VCaP (cell line): ENCODE results near the gene SLC45A3.

Source experiments
- H3K27ac ChIP-seq: fragments of 450-650 bp; 2 replicates; pipeline ENCODE4 v1.5.1; 2017
- TF ChIP-seq, protein P1 (sequence below): fragments of 450-650 bp; conservative IDR thresholded peaks from 2 replicates; pipeline ENCODE4 v1.5.1; 2017; ENCODE audit warnings: mild to moderate bottlenecking, moderate library complexity

The SLC45A3 gene

DNA sequence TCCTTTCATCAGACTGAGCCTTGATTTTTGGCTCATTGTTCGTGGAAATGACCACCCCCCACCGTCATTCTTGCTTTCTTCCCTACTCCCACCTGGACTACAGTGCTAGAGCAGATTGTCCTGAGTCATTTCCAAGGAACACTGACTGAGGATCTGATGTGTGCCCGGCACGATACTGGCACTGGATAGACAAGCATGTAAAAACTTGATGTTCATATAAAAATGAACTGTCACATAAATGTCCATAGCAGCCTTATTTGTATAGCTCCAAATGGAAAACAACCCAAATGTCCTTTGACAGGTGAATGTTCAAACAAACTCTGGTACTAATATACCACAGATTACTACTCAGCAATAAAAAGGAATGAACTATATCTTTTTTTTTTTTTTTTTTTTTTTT is 18.6 kb upstream of the SLC45A3 start:
- H3K27ac ChIP-seq = peak overlapping the region; percentile 89

DNA sequence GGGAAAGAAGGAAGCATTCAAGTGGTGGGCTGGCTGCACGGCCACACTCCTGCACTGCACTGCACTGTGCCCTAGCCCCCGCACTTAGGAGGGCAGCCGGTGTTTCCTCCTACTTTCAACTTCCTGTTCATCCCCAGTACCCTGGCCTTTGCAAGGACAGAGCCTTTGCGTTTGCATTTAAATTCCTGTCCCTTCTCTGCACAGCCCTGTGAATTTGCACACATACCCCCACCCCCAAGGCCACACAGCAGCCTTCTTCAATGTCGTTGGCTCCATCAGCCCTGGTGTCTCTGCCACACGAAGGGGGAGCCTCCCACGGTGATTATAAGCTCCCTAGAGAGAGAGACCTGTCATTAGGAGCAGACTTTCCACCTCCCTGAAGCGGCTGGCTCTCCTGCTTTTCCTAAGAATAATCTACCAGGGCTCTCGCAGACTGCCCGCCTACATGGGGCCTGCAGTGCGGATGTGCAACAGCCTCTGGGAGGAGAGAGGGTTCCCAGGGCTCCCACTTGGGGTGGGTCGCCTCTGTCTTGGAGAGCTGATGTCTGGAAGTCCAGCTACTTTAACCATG is 13.2 kb upstream of the SLC45A3 start:
- H3K27ac ChIP-seq = no peak overlapping the region
- TF ChIP-seq, protein P1, sequence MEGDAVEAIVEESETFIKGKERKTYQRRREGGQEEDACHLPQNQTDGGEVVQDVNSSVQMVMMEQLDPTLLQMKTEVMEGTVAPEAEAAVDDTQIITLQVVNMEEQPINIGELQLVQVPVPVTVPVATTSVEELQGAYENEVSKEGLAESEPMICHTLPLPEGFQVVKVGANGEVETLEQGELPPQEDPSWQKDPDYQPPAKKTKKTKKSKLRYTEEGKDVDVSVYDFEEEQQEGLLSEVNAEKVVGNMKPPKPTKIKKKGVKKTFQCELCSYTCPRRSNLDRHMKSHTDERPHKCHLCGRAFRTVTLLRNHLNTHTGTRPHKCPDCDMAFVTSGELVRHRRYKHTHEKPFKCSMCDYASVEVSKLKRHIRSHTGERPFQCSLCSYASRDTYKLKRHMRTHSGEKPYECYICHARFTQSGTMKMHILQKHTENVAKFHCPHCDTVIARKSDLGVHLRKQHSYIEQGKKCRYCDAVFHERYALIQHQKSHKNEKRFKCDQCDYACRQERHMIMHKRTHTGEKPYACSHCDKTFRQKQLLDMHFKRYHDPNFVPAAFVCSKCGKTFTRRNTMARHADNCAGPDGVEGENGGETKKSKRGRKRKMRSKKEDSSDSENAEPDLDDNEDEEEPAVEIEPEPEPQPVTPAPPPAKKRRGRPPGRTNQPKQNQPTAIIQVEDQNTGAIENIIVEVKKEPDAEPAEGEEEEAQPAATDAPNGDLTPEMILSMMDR = no peak

More for the DNA sequence above, 18.6 kb upstream of the SLC45A3 start:
- TF ChIP-seq, protein P1 = no peak

DNA sequence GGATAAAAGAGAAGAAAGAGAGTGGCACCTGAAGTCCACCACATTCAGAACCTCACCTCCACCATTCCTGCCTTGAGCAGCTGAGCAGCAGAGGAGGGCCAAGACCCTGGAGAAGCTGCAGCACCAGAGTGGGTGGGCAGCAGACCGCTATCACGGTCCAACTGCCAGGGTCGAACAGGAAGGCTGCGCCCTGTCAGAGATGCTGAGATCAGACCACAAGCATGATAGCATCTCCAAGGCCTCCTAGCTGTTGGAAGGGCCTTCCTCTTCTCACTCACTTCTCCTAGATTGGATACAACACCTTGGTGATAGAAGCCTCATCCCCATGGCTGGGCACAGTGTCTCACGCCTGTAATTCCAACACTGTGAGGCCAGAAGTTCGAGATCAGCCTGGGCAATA is 12.1 kb upstream of the SLC45A3 start:
- TF ChIP-seq, protein P1 = no peak
- H3K27ac ChIP-seq = no peak overlapping the region

DNA sequence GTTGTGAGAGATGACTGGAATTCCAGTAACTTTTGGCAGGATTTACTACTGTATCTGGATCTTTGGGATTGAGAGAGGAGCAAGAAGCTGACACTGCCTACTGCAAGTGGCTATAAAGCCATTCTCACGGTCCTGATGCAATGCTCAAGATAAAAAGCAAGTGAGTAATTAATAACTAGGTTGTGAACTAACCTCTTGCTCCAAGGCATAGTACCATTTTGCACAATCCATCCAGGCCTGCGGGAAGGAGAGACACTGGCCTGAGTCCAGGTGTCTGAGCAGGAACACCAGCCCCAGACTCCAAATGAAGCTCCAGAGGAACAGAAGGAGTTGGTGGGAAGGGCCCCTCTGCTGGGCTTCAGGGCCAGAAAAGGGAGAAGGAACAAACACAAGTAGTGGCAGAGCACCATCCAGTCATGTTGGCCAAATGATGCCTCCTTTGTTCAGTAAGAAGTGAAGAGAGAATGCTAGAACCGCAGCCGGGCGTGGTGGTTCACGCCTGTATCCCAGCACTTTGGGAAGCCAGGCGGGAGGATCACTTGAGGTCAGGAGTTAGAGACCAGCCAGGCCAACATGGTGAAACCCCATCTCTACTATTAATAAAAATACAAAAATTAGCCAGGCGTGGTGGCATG is 9.9 kb upstream of the SLC45A3 start:
- TF ChIP-seq, protein P1 = no peak
- H3K27ac ChIP-seq = no peak overlapping the region

DNA sequence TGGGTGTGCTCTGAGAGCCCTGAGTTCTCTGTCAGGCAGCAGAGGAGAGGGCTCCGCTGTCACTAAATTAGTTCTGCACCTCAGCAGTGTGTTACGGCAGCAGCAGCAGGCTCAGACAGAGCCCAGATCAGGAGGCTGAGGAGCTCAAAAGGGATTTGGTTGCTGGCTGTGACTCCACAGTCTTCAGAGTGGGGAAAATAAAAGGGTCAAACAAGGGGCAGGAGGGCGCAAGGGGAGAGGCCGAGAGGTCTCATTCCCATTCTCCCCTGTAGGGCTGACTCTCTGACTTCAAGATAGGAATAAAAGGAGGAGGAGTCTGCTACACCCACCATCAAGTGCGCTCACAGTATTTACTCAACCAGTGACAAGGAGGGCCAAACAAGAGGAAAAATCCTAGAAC is 9.2 kb upstream of the SLC45A3 start:
- TF ChIP-seq, protein P1 = no peak
- no peak overlapping the region for H3K27ac ChIP-seq

DNA sequence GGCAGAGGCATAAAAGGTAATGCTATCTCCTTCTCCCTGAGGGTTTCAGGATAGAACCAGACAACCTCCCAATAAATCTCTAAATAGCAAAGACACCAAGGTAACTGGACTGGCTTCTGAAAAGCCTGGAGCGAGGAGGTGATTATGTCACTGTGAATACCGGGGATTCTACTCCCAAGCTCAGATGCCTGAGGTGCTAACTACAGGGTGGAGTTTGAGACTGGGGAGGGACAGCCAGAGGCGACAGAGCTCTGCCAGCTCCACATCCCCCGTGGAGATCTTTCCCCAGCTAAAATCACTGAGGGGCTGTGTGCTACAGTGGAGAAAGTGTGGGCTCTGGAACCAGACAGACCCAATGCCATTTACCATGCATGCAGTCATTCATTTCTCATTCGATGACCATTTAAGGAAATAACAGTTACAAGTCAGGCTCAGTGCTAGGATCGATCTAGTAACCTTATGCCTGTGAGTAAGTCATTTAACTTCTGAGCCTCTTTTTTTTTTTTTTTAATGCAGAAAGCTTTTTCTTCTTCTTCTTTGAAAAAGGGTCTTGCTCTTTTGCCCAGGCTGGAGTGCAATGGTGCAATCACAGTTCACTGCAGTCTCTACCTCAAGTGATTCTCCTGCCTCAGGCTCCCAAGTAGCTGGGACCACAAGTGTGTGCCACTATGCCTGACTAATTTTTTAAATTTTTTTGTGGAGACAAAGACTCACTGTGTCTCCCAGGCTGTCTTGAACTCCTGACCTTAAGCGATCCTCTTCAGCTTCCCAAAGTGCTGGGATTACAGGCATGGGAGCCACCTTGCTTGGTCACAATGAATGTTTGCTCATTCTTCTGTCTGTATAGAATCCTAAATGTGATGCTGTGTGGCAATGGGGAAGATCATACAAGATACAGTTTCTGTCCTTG is 8.1 kb upstream of the SLC45A3 start:
- no peak overlapping the region for H3K27ac ChIP-seq
- TF ChIP-seq, protein P1 = no peak

DNA sequence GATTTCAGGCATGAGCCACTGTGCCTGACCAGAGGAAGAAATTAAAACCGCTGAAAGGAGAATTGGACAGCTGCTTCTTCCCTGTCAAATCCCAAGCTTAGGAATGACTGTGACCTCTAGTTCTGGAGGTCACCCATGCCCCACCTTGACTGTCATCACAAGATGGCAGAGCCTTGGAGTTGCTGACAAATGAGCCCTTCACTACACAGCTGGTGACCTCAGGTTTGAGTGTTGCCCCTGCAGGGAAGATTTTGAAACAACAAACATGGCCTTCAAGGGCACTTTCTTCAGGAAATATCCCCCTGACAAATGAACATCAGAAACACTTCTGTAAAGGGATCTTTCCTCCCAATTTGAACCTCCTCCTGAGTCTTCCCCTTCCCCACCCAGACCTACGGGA is 6.9 kb upstream of the SLC45A3 start:
- TF ChIP-seq, protein P1 = no peak

More for the DNA sequence above, 6.9 kb upstream of the SLC45A3 start:
- no peak overlapping the region for H3K27ac ChIP-seq
